SK-N-SH treated with all-trans-retinoic acid at 6 μM for 48 hours (cell line): ENCODE results near the gene DPY19L3.

Experiments
- ATAC-seq: fragments of 200-7000 bp; cut with Tn5 transposase; 3 replicates; pipeline ENCODE4 v1.9.1; 2020; ENCODE audit warnings: mild to moderate bottlenecking, moderate library complexity
- ARNTL ChIP-seq: fragments of 450-650 bp; formaldehyde crosslinking; IDR thresholded peaks from 2 replicates; pipeline ENCODE4 v1.5.0; 2020; ENCODE audit warnings: low read depth, mild to moderate bottlenecking, moderate library complexity, borderline replicate concordance
- BACH2 ChIP-seq: fragments of 250-450 bp; sonication (Bioruptor Pico); IDR thresholded peaks from 2 replicates; pipeline ENCODE4 v1.9.0; 2021; ENCODE audit warnings: mild to moderate bottlenecking, borderline replicate concordance
- CSDC2 ChIP-seq: fragments of 250-450 bp; sonication (Bioruptor Pico); IDR thresholded peaks from 2 replicates; pipeline ENCODE4 v1.5.0; 2020; ENCODE audit warnings: mild to moderate bottlenecking, moderate library complexity
- ESRRG ChIP-seq: fragments of 250-450 bp; sonication (Bioruptor Pico); IDR thresholded peaks from 2 replicates; pipeline ENCODE4 v1.6.1; 2021; ENCODE audit warnings: mild to moderate bottlenecking
- GLIS3 ChIP-seq: fragments of 250-450 bp; sonication (Bioruptor Pico); IDR thresholded peaks from 2 replicates; pipeline ENCODE4 v1.5.0; 2020; ENCODE audit warnings: mild to moderate bottlenecking, moderate library complexity
- ISL1 ChIP-seq: fragments of 250-450 bp; sonication (Bioruptor Pico); IDR thresholded peaks from 2 replicates; pipeline ENCODE4 v2.1.2; 2022; ENCODE audit warnings: mild to moderate bottlenecking, moderate library complexity
- OSR1 ChIP-seq: fragments of 250-450 bp; sonication (Bioruptor Pico); IDR thresholded peaks from 2 replicates; pipeline ENCODE4 v1.8.0; 2022; ENCODE audit warnings: moderate library complexity, mild to moderate bottlenecking, inconsistent platforms
- PPARA ChIP-seq: fragments of 250-450 bp; sonication (Bioruptor Pico); IDR thresholded peaks from 2 replicates; pipeline ENCODE4 v1.5.0; 2020; ENCODE audit warnings: mild to moderate bottlenecking, borderline replicate concordance
- RARB ChIP-seq: fragments of 250-450 bp; sonication (Bioruptor Pico); IDR thresholded peaks from 2 replicates; pipeline ENCODE4 v1.8.0; 2021; ENCODE audit warnings: mild to moderate bottlenecking, moderate library complexity
- SNAI2 ChIP-seq: fragments of 250-450 bp; sonication (Bioruptor Pico); IDR thresholded peaks from 2 replicates; pipeline ENCODE4 v1.5.0; 2020; ENCODE audit warnings: mild to moderate bottlenecking, moderate library complexity
- TOX ChIP-seq: fragments of 250-450 bp; sonication (Bioruptor Pico); IDR thresholded peaks from 2 replicates; pipeline ENCODE4 v1.8.0; 2021; ENCODE audit warnings: mild to moderate bottlenecking, moderate library complexity, borderline replicate concordance
- ZC3H10 ChIP-seq: fragments of 250-450 bp; sonication (Bioruptor Pico); IDR thresholded peaks from 2 replicates; pipeline ENCODE4 v1.5.1; 2021; ENCODE audit warnings: mild to moderate bottlenecking, moderate library complexity
- ZFP3 ChIP-seq: fragments of 250-450 bp; sonication (Bioruptor Pico); IDR thresholded peaks from 2 replicates; pipeline ENCODE4 v1.5.0; 2020; ENCODE audit warnings: mild to moderate bottlenecking, moderate library complexity
- ZFP30 ChIP-seq: fragments of 450-650 bp; formaldehyde crosslinking; IDR thresholded peaks from 2 replicates; pipeline ENCODE4 v1.5.0; 2022; ENCODE audit warnings: mild to moderate bottlenecking, moderate library complexity
- ZNF565 ChIP-seq: fragments of 450-650 bp; formaldehyde crosslinking; conservative IDR thresholded peaks from 2 replicates; pipeline ENCODE4 v1.5.0; 2020; ENCODE audit warnings: low read depth, mild to moderate bottlenecking, moderate library complexity
- ZNF70 ChIP-seq: fragments of 450-650 bp; formaldehyde crosslinking; IDR thresholded peaks from 2 replicates; pipeline ENCODE4 v1.5.0; 2020; ENCODE audit warnings: mild to moderate bottlenecking, moderate library complexity
- ZNF8 ChIP-seq: fragments of 450-650 bp; formaldehyde crosslinking; IDR thresholded peaks from 2 replicates; pipeline ENCODE4 v1.5.0; 2020; ENCODE audit warnings: mild to moderate bottlenecking, moderate library complexity
- TF ChIP-seq, protein P1 (sequence below): fragments of 250-450 bp; sonication (Bioruptor Pico); IDR thresholded peaks from 2 replicates; pipeline ENCODE4 v1.8.0; 2021; ENCODE audit warnings: low read depth, mild to moderate bottlenecking, moderate library complexity, borderline replicate concordance
- TF ChIP-seq, protein P2 (sequence below): fragments of 250-450 bp; sonication (Bioruptor Pico); IDR thresholded peaks from 2 replicates; pipeline ENCODE4 v1.5.0; 2020; ENCODE audit warnings: mild to moderate bottlenecking, moderate library complexity
- TF ChIP-seq, protein P3 (sequence below): fragments of 250-450 bp; sonication (Bioruptor Pico); IDR thresholded peaks from 2 replicates; pipeline ENCODE4 v1.5.1; 2020; ENCODE audit warnings: low read depth, mild to moderate bottlenecking, moderate library complexity
- TF ChIP-seq, protein P4 (sequence below): fragments of 250-450 bp; sonication (Bioruptor Pico); IDR thresholded peaks from 2 replicates; pipeline ENCODE4 v1.5.1; 2021; ENCODE audit warnings: mild to moderate bottlenecking, moderate library complexity

DPY19L3 gene

DNA sequence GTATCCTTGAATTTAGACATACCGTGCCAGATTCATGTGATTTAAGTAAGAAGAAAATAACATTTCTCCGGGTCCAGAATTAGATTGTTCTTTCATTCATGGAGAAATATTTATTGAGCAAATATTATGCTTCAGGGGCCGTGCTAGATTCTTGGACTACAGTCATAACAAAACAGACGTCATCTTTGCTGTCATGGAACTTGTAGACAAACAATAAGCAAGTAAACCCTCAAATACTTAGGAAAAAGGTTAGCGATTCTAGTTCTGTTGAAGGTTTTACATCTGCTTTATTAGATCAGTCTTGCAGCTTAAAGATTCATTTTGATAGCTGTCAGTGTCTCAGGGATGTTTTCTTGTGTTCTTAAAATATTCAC is 43.3 kb upstream of the DPY19L3 start:
- no peak for ATAC-seq

DNA sequence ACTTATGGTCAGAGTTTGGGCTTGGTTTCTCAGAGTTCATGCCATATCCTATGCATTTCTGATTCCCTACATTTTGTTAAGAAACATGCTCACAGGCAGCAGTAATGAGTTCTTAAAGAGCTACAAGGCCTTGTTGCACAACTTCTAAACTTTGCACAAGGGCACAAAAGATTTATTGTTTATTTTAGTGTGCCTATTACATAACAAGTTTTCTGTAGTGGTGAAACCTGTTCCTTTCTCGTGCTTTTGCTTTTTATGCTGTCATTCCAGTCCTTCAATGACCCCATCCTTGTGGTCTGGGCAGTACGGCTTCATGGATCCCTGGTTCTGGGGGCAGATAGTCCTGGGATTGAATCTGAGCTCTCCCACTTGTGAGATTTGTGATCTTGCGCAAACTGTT is 42.4 kb upstream of the DPY19L3 start:
- no peak for ATAC-seq
- TF ChIP-seq PPARA (CRISPR knock-in tag) (no peak), RARB (no peak), ZNF8 (CRISPR knock-in tag) (no peak), ARNTL (no peak), ISL1 (no peak), ZC3H10 (CRISPR knock-in tag) (no peak), BACH2 (CRISPR knock-in tag) (no peak), TOX (CRISPR knock-in tag) (no peak), ZFP3 (CRISPR knock-in tag) (no peak), OSR1 (CRISPR knock-in tag) (no peak), ZFP30 (CRISPR knock-in tag) (no peak), ESRRG (no peak), ZNF70 (CRISPR knock-in tag) (no peak), CSDC2 (CRISPR knock-in tag) (no peak), SNAI2 (no peak), GLIS3 (no peak), ZNF565 (CRISPR knock-in tag) (no peak)
- TF ChIP-seq, protein P1, sequence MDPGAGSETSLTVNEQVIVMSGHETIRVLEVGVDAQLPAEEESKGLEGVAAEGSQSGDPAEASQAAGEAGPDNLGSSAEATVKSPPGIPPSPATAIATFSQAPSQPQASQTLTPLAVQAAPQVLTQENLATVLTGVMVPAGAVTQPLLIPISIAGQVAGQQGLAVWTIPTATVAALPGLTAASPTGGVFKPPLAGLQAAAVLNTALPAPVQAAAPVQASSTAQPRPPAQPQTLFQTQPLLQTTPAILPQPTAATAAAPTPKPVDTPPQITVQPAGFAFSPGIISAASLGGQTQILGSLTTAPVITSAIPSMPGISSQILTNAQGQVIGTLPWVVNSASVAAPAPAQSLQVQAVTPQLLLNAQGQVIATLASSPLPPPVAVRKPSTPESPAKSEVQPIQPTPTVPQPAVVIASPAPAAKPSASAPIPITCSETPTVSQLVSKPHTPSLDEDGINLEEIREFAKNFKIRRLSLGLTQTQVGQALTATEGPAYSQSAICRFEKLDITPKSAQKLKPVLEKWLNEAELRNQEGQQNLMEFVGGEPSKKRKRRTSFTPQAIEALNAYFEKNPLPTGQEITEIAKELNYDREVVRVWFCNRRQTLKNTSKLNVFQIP (CRISPR knock-in tag) = no peak
- TF ChIP-seq, protein P2, sequence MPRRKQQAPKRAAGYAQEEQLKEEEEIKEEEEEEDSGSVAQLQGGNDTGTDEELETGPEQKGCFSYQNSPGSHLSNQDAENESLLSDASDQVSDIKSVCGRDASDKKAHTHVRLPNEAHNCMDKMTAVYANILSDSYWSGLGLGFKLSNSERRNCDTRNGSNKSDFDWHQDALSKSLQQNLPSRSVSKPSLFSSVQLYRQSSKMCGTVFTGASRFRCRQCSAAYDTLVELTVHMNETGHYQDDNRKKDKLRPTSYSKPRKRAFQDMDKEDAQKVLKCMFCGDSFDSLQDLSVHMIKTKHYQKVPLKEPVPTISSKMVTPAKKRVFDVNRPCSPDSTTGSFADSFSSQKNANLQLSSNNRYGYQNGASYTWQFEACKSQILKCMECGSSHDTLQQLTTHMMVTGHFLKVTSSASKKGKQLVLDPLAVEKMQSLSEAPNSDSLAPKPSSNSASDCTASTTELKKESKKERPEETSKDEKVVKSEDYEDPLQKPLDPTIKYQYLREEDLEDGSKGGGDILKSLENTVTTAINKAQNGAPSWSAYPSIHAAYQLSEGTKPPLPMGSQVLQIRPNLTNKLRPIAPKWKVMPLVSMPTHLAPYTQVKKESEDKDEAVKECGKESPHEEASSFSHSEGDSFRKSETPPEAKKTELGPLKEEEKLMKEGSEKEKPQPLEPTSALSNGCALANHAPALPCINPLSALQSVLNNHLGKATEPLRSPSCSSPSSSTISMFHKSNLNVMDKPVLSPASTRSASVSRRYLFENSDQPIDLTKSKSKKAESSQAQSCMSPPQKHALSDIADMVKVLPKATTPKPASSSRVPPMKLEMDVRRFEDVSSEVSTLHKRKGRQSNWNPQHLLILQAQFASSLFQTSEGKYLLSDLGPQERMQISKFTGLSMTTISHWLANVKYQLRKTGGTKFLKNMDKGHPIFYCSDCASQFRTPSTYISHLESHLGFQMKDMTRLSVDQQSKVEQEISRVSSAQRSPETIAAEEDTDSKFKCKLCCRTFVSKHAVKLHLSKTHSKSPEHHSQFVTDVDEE (CRISPR knock-in tag) = no peak
- TF ChIP-seq, protein P3, sequence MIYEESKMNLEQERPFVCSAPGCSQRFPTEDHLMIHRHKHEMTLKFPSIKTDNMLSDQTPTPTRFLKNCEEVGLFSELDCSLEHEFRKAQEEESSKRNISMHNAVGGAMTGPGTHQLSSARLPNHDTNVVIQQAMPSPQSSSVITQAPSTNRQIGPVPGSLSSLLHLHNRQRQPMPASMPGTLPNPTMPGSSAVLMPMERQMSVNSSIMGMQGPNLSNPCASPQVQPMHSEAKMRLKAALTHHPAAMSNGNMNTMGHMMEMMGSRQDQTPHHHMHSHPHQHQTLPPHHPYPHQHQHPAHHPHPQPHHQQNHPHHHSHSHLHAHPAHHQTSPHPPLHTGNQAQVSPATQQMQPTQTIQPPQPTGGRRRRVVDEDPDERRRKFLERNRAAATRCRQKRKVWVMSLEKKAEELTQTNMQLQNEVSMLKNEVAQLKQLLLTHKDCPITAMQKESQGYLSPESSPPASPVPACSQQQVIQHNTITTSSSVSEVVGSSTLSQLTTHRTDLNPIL (CRISPR knock-in tag) = no peak

More for the DNA sequence above, 43.3 kb upstream of the DPY19L3 start:
- TF ChIP-seq OSR1 (CRISPR knock-in tag) (no peak), ZNF8 (CRISPR knock-in tag) (no peak), GLIS3 (no peak), ISL1 (no peak), PPARA (CRISPR knock-in tag) (no peak), SNAI2 (no peak), TOX (CRISPR knock-in tag) (no peak), ZNF565 (CRISPR knock-in tag) (no peak), ZFP30 (CRISPR knock-in tag) (no peak), ESRRG (no peak), RARB (no peak)
- TF ChIP-seq, protein P2 (CRISPR knock-in tag) = no peak
- TF ChIP-seq, protein P1 (CRISPR knock-in tag) = no peak
- TF ChIP-seq, protein P3 (CRISPR knock-in tag) = no peak
- TF ChIP-seq, protein P4, sequence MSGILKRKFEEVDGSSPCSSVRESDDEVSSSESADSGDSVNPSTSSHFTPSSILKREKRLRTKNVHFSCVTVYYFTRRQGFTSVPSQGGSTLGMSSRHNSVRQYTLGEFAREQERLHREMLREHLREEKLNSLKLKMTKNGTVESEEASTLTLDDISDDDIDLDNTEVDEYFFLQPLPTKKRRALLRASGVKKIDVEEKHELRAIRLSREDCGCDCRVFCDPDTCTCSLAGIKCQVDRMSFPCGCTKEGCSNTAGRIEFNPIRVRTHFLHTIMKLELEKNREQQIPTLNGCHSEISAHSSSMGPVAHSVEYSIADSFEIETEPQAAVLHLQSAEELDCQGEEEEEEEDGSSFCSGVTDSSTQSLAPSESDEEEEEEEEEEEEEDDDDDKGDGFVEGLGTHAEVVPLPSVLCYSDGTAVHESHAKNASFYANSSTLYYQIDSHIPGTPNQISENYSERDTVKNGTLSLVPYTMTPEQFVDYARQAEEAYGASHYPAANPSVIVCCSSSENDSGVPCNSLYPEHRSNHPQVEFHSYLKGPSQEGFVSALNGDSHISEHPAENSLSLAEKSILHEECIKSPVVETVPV (CRISPR knock-in tag) = no peak
